Effector CD4-positive, alpha-beta T cell (primary cell): ENCODE data around the gene BRIP1.
"Not testable (repeated sequence)": the region's sequence is repeated elsewhere in the genome, so short reads cannot be mapped to it uniquely, and the experiment has no call there.

Source experiments
- DNase-seq: peaks from one replicate; pipeline ENCODE4 v3.0.0-alpha.2; 2020

Gene BRIP1

DNA sequence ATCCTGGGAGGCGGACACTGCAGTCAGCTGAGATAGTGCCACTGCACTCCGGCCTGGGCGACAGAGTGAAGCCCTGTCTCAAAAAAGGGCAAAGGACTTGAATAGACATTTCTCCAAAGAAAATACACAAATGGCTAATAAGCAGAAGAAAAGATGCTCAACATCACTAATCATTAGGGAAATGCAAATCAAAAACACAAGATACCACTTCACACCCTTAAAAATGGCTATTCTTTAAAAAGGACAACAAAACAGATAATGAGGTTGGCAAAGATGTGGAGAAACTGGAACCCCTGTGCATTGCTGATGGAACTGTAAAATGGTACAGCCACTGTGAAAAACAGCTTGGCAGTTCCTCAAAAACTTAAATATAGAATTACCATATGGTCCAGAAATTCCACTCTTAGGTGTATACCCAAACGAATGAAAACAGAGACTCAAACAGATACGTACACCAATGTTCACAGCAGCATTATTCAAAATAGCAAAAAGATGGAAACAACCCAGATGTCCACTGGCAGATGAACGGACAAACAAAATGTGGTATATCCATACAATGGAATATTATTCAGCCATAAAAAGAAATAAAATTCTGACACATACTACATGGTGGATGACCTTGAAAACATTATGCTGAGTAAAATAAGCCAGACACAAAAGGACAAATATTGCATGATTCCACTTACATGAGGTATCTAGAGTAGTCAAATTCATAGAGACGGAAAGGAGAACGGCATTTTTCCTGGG is 35.5 kb downstream of the BRIP1 start:
- DNase-seq = no peak

DNA sequence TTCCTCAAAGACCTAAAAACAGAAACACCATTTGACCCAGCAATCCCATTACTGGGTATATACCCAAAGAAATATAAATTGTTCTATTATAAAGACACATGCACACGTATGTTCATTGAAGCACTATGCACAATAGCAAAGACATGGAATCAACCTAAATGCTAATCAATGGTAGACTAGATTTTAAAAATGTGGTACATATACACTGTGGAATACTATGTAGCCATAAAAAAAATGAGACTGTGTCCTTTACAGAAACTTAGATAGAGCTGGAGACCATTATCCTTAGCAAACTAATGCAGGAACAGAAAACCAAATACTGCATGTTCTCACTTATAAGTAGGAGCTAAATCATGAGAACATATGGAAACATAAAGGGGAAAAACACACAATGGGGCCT is 36.5 kb downstream of the BRIP1 start:
- not testable (repeated sequence) for DNase-seq

DNA sequence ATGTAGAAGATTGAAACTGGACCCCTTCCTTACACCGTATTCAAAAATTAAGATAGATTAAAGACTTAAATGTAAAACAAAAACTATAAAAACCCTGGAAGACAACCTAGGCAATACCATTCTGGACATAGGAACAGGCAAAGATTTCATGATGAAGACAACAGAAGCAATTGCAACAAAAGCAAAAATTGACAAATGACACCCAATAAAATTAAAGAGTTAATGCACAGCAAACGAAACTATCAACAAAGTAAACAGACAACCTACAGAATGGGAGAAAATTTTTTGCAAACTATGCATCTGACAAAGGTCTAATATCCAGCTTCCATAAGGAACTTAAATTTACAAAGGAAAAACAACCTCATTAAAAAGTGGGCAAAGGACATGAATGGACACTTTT is 37.1 kb downstream of the BRIP1 start:
- DNase-seq = not testable (repeated sequence)

DNA sequence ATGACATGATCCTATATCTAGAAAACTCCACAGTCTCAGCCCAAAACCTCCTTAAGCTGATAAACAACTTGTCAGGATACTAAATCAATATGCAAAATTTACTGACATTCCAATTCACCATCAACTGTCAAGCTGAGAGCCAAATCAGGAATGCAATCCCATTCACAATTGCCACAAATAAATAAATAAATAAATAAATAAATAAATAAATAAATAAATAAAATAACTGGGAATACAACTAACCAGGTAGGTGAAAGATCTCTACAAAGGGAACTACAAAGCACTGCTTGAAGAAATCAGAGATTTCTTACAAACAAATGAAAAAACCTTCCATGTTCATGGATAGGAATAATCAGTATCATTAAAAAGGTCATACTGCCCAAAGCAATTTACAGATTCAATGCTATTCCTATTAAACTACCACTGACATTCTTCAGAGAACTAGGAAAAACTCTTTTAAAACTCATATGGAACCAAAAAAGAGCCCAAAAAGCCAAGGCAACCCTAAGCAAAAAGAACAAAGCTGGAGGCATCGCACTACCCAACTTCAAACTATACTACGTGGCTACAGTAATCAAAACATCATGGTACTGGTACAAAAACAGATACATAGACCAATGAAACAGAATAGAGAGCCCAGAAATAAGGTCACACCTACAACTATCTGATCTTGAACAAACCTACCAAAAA is 37.7 kb downstream of the BRIP1 start:
- DNase-seq = no peak

DNA sequence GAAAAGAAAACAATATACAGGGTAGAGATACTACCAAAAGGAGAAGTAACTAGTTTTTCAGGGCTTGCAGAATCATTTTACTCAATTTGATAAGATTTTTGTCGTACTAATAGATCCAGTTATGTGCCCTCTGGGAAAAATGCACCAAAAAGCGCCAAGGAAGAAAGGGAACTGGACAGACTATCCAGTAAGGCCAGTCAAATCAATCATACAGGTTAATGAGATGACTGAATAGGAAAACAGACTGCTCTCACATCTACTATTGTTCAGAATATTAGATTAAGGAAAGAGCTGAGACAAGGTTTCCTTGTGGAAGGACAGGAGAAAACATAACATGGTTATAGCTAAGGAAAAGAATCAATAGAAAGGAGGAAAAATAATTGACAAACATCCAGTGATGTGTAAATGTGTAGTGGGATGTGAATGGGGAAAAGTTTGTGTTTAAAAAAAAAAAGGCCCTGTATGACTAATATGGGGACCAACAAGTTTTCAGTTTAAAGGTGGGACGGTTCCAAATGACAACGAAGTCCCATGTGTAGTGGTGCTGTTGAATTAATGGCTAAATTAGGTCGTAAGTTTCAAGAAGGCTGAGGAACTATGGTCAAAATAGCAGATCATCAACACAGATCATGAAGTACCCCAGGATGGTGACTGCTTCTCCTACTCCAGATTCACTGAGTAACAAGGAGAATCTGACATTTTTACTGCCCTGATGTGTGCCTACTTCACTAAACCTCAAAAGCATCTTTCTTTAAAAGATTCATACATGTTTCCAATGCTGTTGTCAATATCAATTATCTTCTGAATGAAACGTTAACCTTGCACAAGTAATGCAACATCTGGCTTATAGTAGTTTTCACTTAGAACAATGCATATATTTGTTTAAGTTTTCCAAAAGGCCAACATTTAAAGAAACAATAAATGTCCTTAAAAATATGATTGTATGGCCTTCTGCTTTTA is 40.7 kb downstream of the BRIP1 start:
- DNase-seq = no peak

DNA sequence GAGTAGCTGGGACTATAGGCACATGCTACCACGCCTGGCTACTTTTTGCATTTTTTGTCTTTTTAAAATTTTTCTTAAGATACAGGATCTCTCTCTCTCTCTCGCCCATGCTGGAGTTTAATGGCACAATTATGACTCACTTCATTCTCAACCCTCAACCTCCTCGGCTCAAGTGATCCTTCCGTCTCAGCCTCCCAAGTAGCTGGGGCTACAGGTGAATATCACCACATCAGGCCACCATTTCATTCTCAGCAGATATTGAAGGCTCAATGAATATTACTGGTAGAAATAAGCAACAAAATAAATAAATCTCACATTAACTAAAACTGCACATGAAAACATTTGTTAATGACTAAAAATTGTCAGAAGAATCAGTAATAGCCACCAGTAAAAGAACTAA is 41.7 kb downstream of the BRIP1 start:
- no peak for DNase-seq

DNA sequence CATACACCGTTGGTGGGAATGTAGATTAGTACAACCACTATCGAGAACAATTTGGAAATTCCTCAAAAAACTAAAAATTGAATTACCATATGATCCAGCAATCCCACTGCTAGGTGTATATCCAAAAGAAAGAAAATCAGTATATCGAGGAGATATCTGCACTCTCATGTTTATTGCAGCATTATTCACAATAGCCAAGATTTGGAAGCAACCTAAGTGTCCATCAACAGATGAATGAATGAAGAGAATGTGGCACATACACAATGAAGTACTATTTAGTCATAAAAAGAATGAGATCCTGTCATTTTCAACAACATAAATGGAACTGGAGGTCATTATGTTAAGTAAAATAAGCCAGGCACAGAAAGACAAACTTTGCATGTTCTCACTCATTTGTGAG is 44.1 kb downstream of the BRIP1 start:
- not testable (repeated sequence) for DNase-seq

DNA sequence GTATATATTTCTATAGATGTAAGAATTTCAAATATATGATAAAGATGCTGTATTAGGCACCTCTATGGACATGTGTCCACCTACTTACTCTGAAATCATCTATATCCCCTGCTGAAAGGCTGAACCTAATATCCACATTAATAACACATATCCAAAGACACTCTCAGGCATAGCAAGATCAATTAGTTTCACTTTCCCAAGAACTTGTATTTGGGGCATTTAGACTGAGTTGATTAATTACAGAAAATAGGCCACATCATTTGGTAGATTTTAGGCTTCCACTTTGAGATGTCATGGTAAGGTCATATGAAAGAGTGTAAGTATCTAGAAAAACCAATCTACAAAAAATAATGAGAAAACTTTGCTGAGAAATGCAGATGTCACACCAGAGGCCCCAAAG is 45.1 kb downstream of the BRIP1 start:
- DNase-seq = no peak

DNA sequence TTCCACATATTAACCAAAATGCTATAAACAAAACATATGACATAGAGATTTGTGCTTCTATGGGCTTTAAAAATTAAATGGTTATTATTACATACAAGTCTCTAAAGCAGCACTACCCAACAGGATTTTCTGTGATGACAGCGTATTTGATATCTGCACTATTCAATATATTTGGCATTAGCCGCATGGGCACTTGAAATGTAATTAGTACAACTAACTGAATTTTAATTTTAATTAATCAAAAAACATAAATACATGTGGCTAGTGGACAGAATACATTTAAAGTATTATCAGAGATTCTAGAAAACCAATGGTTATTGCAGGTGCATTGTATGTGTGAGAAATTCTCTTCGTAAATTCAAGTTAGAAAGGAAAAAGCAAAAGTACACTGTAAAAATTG is 45.9 kb downstream of the BRIP1 start:
- DNase-seq = no peak

DNA sequence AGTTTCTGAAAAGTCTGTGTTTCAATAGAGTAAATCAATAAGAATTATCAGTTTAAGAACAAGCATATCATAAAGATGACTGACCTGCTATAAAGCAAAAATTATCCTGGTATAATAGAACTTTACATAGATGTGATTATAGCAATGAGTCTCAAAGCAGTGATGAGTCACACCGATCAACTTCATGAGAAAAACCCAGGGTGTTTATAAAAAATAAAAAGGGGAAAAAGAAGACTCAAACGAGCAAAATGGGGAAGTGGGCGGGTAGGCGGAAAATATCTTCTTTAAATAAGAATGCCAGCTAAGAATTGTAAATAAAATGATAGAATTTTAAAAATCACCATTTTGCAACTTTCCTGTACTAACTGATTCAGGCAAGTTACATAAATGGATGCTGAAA is 46.8 kb downstream of the BRIP1 start:
- DNase-seq = no peak

DNA sequence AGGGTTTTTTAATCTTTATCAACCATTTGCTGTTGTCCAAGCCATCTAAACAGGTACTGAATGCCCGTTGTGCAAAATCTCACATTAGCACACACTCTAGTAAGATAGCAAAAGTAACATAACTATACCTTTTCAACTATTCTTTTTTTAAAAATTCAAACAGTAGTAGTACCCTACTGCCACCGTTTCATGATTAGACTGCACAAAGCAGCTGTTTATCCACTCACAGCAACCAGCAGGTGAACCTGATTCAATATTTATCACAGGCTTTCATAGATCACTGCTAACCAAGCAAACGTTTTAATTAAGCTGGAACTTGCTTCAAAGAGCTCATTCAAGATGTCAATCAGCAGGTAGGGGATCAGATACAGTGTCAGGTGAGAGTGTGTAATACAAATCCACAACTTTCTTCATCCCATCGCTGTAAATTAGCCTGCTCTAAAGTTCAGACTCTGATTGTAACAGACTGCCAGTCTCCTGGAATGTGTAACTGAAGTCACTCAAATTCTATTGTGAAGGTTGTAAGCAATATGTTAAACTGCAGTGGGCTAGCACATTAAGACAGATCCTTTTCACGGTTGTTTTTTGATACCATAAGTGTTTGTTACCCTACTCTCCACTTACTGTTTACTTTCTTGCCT is 47.3 kb downstream of the BRIP1 start:
- no peak for DNase-seq

DNA sequence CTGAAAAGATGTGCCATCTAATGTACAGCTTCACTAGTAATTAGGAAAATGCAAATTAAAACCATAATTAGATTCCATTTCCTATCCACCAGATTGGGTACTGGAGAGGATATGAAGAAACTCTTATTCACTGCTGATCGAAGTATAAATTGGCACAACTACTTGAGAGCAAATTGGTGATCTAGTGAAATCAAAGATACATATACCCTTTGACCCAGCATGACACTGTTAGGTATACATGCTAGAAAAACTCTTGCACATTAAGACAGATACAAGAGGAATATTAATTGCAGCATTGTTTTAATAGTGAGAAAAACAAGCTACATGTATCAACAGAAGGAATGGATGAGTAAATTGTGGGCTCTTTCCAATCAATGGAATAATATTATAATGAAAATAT is 48.8 kb downstream of the BRIP1 start:
- no peak for DNase-seq

DNA sequence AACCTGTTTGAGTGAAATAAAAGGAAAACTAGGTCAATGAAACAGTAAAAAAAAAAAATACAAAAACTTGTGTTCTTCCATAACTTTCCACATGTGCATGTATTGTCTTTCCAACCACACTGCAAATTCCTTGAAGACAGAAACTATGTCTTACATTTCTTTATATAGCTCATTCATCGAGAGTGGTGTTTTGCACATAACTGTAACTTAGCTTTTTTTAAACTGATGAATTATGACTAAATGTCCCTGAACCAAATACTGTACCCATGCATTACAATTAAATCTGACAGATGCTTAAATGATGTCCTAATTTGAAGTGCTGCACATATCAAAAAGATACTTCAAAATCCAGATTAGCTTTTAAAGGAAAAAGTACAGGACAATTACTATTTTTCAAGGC is 50.1 kb downstream of the BRIP1 start:
- no peak for DNase-seq

DNA sequence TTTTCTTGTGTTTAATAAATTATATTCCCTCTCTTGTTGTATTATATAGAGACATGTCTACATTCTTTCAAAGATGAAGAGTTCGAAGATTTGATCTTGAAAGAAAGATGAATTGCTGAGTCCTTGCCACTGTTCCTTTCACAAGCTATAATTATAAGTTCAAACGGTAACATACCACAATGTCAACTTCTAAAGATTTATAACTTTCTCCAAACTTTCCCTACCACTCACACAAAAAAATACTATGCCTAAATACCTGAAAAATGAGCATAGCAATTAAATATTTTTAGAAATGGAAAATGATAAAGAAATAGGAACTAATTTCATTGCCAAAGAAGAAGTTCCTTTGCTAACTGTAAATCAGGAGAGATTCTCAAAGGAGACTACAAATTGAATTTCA is 50.6 kb downstream of the BRIP1 start:
- DNase-seq = no peak

DNA sequence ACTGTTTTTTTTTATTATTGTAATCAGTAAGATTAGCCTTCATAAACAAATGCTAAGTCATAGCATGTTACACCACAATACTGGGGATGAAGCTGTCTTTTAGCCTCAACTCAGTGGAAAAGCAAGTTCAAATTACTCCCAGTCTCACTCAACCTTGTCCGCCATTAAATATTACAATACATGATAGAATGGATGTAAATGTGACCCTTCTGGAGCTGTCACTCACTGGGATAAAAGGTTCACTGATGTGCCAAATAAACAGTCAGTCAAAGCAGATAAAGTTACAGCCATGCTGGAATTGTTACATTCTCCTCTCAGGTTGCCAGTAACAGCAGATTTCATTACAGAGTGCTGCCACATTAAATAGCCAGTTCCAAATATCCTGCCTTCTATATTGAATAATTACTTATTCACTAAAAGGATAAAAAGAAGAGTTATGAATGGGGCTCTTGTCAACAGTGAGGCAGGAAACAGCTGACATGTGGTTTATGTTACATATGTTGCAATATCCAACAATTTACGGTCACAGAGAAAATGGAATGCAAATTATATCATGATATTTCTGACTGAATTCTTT is 53.4 kb downstream of the BRIP1 start:
- no peak for DNase-seq

DNA sequence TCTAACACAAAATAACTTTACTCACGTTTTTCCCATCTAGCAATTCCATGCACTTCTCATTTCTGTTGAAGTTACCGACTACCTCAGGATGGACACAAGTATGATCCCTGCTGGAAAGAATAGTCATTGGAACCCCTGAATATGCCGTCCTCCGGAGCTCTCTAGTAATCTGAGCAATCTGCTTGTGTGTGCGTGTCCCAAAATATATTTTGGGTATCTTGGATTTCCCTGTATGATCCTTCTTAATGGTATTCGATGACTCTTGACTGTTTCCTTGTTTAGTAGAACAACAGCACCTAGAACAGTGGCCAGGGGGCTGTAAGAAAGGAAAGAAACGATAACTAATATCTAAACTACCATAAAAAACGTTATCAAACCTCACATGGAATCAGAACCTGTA is 54.9 kb downstream of the BRIP1 start:
- no peak for DNase-seq

DNA sequence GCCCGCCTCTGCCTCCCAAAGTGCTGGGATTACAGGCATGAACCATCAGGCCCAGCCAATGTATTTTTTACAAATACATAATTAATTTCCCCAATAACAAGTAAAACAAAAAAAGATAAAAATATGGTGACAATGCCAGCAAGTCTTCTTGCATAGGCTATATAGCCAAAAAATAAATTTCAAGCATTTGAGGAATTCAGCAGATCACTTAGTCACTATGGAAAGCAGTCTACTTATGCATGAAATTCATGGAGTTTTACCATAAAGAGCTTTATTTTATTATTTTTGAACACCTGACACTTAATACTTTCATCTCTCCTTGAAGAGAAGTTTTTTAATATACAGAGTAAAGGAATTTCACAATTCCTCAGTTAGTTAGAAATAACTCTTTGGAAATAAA is 56.4 kb downstream of the BRIP1 start:
- no peak for DNase-seq

DNA sequence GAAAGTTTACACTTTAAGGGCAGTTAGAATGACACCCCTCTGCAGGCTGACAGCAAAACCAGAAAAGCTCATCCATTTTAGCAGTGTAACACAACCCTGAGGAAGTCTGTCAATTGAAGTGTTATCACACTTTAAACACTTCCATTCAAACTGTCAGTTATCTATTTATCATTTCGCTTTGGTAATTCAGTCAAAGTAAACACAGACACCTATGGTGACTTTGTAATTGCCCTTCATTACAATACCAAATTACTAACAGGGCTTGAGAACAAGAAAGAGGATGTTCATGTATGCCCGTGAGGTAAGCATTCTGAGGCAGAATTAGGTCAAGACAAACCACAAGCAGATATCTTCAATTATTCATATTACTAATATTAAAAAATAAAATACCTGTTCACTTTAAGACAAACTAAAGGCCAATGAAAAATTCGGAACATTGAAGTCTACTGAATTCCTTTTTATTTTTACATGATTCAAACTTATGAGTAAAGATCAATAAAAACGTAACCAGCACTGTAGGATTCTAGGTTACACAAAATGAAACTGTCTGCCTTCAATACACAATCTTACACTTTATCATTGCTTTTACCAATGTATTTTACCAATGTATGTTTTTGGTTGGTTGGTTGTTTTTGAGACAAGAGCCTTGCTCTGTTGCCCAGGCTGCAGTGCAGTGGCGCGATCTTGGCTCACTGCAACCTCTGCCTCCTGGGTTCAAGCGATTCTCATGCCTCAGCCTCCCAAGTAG is 57.1 kb downstream of the BRIP1 start:
- DNase-seq = no peak

DNA sequence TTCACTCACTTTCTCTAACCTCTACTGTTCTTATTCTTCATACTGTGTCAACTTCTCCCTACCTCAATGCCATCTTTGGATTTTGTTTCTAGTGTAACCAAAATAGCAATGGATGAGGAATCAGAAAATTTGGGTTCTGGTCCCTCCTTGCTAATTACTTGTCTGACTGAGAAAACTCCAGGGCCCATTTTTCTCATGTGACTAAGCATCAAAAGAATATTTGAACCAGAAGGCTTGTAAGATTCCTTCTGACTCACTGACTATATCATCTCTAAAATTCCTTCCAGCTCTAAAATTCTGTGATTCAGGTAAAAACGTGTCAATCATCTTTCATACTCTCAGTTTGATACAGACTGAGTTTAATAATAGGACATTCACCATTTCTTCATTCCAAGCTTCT is 57.9 kb downstream of the BRIP1 start:
- DNase-seq = no peak

DNA sequence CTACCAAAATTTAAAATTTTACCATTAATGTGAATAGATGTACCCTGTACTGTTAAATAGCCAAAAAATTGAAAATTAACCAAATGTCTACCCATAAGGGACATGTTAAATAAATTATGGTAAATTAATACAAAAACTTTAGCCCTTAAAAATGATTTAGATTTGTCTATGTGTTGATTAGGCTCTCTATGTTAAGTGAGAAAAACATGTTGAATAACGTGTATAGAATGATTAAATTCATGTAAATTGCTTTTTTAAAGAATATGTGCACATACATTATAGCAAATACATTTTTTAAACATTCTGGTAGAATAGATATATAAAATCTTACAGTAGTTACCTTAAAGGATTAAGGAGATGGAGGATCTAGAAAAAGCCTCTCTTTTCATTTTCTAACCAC is 59.5 kb downstream of the BRIP1 start:
- DNase-seq = no peak

DNA sequence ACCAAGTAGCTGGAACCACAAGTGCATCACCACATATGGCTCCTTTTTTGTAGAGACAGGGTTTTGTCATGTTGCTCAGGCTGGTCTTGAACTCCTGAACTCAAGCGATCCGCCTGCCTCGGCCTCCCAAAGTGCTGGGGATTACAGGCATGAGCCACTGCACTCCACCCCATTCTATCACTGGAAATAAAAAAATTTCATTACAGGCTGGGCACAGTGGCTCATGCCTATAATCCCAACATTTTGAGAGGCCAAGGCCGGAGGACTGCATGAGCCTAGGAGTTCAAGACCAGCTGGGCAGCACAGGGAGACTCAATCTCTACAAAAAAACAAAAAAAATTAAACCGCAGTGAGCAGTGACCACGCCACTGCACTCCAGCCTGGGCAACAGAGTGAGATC is 60.1 kb downstream of the BRIP1 start:
- DNase-seq = no peak
